Stimulated activated CD8-positive, alpha-beta memory T cell treated with anti-CD3 and anti-CD28 coated beads, Interleukin-15, amount 100 ng/mL, for 4 hours (primary cell): ENCODE measurements around the gene SYT13.

ENCODE experiments used
- DNase-seq, 2 donors: peaks; one replicate each; pipeline ENCODE4 v3.0.0-alpha.2; 2020; ENCODE audit warnings: low read depth in 2 of 2

The SYT13 gene, protein sequence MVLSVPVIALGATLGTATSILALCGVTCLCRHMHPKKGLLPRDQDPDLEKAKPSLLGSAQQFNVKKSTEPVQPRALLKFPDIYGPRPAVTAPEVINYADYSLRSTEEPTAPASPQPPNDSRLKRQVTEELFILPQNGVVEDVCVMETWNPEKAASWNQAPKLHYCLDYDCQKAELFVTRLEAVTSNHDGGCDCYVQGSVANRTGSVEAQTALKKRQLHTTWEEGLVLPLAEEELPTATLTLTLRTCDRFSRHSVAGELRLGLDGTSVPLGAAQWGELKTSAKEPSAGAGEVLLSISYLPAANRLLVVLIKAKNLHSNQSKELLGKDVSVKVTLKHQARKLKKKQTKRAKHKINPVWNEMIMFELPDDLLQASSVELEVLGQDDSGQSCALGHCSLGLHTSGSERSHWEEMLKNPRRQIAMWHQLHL

DNA sequence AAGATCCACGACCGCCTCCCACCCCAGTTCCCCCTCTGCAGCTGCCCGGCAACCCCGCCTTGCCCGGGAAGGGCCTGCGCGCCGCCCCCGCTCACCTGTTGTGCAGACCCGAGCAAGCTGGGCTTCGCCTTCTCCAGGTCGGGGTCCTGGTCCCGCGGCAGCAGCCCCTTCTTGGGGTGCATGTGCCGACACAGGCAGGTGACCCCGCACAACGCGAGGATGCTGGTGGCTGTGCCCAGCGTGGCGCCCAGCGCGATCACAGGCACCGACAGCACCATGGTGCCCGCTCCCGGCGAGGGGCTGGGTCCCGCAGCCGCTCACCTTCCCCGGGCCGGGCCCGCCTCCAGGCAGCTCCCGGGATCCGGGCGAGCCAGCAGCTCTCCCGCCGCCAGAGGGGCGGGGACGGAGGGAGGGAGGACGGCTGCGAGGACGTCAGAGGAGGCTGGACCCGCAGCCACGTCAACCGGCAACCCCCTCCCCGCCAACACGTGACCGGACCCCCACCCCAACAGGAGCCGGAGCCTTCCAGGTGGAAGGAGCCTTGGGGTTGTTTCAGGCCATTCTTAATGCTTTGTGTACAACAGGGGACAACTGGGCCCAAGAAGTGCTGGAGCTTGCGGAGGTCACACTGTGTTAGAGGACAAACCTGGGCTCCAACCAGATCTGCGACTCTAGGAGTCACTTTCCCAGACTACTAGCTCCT lies at the start of gene SYT13:
SYT13 (minus strand) TSS at position 412 of the 703 bp plus-strand sequence; CDS start at position 278, 134 bp downstream.
- no peak for DNase-seq

DNA sequence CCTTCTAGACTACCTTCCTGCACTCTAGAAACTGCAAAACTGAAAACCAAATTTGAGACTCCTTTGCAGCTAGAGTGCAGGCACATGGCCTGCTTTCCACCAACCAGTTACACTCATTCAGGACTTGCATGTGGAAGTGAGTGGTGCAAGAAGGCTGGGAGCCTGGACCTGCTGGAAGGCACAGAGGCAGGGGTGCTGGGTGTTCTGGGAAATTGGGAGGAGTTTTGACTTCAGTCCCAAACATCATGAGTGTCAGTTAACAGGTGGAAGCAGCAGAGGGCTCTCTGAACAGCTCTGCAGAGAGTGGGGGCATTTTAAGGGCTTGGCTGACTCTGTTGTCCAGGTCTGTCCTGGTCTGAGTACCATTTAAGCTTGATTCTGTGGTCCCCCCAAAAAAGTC lies 49.3 kb upstream of the SYT13 start:
- no peak for DNase-seq

DNA sequence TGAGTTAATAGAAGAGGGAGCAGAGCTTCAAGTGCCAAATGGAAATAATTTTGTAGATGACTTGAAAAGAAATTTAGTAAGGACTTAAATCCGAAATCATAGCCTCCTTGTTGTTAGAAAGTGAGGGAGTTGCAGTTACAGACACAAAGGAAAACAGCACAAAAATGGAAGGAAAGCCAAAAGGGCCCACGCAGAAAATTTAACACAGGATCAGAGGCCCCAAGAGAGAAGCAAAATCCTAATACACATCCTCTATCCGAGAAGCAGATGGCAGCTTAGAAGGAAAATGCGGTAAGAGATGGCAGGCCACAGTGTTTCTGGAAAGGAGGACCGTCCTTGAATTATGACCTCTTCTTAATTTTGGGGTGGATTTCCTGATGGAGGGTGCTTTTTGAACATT lies 48.7 kb upstream of the SYT13 start:
- no peak for DNase-seq

DNA sequence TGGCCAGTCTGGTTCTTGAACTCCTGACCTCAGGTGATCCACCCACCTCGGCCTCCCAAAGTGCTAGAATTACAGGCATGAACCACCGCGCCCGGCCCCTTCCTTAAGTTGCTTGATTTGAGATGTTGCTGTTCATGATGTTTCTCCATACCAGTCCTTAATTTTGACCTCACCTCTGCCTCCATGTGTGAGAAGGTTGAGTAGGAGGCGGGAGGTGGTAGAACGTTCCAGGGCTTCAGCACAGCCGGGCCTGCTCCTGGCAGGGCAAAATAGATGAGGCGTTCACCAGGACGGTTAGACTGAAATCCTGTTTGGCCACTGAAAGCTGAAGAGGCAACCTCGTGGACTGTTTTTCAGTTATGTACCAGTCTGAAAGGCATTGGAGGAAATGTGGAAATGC lies 48.3 kb upstream of the SYT13 start:
- DNase-seq = no peak

DNA sequence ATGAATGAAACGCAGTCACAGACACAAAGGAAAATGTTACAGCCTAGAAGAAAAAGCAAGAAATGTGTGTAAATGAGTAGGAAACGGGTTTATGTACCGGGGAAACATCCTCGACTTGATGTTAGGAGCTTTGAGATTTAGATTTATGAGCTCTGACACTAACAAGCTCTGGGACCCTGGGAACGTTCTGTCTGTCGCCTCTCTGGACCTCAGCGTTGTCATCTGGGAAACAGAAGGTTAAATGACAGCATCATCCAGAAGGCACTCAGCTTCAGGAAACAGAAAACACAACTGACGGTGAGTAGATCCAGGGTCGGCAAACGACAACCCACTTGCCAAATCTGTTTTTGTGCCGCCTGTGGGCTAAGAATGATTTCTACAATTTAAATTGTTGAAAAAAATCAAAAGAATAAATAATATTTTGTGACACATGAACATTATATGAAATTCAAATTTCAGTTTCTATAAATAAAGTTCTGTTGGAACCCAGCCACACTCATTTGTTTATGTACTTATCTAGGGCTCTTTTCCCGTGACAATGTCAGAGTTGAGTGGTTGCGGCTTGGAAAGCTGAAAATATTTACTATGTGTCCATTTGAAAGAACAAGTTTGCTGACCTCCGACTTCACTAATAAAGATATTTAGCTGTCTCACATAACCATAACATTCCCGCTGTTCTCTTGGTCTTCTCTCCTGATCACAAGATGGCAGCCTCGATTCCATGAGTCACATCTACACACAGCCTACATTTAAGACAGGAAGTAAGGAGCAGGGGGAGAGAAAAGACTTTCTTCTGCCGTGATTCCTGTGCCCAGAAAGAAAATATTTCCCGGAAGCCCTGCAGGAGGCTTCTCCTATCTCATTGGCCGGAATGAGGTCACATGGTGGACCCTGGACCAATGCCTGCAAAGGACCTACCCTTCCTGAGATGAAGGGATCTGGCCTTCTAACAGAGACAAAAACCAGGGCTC lies 47.1 kb upstream of the SYT13 start:
- no peak for DNase-seq

DNA sequence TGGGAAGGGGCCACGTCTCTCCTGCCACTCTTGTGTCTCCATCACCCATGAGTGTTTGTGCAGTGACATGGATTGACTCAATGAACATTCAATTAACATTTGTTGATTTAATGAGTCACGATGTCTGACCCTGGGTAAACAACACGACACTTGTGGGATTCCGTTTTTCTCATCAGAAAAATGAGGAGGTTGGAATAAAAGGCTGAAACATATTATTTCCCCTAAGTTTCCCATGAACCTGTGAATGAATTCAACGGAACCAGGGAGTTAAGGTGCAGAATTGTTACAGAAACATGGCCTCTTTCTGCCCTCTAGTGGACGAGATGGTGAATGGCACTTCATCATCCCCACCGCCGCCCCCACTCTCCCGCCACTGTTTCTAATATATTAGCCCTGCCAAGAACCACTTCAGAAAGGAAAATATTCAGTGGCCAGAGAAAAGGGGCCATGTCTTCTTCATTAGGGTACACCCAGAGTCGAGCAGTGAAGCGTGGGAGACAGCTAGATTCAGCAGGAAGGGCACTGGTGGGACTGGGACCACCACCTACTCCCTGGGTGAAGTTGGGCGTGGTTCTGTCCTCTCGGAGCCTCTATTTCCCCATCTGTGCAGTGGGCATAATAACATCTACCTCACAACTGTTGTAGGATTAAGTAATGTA lies 46.3 kb upstream of the SYT13 start:
- no peak for DNase-seq

DNA sequence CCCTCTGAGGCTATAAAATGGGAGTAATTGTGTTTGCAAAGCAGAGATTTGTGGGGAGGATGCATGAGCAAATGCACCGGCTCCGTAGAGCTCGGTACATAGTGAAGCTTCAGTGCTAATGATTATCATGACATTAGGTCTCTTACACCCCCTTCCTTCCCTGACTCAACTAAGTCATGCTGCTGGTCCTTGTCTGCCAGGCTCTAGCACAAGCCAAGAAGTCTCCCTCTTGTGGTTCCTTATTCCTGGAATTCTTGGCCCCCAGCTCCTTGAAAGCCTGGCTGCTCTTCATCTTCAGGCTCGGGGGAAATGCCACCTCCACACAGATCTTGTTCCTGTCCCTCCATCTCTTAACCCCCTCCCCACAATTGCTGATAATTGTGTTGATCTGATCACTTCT lies 45.7 kb upstream of the SYT13 start:
- no peak for DNase-seq

DNA sequence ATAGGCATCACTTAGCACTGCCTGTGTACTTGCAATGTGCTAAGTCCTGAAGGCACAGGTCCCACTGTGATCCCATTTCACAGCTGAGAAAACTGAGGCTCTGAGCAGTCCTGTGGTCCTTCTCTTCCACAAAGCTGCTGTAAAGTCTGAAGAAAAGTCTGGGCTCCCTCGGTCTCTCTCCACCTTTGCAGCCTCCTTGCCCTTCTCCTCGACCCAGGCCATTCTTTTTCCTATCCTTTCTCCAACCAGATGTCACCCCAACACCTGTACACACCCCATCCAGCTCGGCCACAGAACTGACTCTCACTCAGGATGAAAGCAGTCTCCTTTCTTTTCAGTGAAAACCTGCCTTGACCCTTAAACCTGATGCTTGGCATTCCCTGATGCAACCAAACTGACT lies 42.6 kb upstream of the SYT13 start:
- no peak for DNase-seq

DNA sequence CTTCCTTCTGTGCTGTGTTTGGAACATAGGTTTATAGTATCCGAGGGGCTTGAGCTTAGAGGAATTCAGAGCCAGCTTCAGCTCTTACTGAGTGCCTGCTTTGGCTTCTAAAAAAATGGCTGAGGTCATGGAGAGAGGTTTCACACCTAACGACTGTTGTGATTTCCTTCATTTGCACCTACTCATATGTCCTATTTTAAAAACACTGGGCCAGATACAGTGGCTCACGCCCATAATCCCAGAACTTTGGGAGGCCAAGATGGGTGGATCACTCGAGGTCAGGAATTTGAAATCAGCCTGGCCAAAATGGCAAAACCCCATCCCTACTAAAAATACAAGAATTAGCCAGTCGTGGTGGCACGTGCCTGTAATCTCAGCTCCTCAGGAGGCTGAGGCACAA lies 38.3 kb upstream of the SYT13 start:
- no peak for DNase-seq

DNA sequence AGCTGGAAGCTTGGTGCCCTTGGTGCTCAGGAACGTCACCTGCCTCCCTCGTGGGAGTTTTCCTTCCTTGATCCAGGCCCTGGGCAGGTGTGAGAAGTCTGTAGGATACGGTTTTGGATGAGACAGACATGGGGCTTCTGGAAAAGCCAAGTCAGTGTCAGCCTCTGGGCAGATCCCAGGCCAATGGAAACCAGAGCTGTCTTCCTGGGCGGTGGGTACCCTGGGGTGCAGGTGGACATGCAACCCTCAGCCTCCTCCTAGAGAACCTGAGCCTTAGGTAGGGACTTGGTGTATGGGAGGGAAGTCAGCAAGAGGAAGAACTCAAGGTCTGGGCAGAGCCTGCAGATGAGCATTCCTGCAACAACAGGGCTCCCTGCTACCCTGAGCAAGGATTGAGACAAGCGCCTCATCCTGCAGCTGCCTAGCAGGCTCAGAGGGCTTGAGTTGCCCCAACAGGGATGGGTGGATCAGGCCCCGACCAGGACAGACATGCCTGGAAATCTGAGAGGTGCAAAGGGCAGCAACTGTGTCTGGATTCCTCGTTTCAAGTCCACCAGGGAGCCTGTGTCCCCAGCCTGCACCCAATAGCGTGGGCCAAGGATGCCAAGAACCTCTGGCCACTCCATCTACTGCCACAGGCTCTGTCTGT lies 37.6 kb upstream of the SYT13 start:
- no peak for DNase-seq

DNA sequence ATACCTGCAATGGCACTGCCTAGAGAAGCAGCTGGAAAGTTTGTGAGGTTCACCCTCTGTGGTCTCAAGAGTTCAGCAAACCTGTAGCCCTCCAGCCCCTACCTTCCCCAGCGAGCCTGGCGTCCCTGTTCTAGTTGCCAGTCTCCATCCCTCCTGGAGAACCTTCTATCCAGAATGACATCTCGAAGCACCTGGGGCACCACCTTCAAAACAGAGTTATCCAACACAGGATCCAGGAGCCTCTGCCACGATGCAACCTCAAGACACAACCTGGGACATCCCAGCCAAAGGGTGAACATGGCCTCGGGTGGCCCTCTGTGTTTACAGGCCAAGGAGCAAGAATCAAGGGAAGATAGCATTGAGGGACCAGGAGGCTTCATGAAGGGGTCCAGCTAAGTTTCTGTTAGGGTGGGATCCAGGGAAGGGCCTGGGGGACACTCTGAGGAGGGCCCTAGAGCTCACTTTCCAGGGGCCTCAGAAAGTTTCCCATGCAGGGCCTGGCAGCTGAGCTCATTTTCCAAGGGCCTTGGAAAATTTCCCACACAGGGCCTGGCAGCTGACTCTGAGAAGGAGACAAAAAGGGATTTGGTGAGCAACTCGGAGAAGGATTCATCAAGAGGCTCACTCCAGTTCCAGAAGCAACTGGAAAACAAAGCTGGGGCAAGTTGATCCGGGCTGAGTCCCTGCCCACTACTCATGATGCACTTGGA lies 36.9 kb upstream of the SYT13 start:
- DNase-seq = no peak

DNA sequence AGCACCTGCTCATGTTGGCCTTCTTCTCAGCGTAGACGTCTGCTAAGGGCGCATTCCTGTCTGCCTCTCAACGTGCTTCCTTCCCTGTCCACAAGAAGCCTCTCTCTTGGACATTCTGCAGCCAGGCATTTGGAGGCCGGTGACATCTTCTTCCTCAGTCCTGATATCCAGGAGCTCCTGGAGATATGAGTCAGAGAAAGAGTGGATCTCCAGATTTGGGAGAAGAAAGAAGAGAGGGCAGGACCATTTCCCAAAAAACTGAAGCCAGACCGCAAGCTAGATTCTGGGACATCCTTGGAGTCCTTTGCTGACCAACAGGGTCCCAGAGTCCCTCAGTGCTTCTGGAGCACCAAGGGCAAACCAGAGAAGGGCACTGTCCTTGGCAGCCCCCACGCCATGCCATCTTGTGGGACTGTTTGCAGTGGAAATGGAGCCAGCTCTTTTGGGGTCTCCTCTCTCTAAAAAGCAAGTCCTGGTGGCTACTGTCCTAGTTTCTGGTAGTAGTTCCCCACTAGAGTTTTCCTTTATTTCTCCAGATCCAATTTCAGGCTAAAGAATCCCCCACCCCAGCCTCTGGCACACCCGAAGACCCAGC lies 36.1 kb upstream of the SYT13 start:
- no peak for DNase-seq

DNA sequence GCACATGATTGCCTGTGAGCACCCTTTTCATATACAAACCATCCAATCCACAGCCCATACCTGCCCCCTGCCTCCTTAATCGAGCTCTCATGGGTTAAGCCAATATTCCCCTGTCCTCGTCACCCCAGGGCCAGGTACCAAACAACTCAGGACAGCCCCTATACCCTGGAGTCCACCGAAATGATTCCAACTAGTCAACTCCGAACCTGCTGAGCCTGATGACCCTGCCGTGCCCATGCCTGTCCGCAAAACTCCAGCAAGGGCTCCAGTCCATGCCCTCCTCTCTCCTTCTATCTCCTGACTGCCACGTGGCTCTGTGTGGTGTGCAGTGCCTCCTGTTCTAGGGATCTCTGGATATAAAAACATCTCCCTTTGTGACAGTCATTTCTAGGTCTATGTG lies 35.5 kb upstream of the SYT13 start:
- no peak for DNase-seq

DNA sequence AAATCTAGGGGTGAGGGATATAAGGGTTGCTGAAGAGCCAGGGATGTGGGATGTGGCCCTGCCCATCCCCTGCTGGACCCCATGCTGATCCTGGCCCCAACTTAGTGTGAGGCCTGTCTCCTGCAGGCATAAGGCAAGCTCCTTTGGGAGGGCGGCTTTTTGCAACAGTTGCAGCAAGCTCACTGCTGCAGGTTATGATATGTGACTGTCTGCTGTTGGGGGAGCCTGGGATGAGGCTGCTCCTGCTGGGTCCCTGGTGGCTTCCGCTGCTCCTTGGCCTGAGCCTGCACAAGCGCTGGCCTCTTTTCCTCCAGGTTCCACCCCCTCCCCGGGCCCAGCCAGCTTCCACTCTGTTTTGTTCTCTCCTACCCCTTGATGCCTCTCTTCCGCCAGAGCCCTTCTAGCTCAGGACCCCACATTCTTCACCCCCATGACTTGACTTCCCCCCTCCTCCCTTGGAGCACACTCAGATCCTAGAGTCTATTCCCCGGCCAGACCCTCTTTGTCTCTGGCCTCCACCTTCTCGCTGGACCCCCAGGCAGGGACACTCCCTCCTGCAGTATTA lies 35.0 kb upstream of the SYT13 start:
- no peak for DNase-seq

DNA sequence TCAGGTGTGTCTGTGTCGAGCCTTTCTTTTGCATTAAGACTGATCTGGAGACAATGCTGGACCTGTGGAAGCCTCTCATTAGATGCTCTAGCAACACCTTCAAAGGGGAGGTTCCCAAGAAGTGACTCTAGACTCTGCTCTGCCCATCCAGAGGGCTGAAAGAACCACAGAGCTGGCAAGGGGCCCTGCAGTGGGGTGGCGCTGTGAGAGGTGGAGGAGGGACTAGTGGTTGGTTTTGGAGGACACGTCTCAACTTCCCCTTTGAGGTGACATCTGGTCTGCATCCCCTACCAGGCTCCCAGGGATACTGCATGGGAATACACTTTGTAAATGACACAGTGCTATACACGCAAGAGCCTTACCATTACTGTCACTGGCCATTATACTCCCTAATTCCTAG lies 34.2 kb upstream of the SYT13 start:
- DNase-seq = no peak

DNA sequence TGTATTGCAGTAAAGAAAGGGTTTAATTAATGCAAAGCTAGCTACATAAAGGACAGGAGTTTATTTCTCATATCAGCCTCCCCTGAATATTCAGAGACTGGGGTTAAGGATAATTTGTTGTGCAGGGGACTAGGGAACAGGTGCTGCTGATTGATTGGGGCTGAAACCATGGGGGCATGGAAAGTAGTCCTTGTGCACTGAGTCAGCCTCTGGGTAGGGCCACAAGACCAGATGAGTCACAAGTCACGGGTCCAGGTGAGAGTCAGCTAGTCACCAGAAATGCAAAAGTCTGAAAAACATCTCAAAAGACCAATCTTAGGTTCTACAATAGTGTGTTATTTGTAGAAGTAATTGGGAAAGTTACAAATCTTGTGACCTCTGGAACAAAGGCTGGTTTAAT lies 32.9 kb upstream of the SYT13 start:
- DNase-seq = no peak

DNA sequence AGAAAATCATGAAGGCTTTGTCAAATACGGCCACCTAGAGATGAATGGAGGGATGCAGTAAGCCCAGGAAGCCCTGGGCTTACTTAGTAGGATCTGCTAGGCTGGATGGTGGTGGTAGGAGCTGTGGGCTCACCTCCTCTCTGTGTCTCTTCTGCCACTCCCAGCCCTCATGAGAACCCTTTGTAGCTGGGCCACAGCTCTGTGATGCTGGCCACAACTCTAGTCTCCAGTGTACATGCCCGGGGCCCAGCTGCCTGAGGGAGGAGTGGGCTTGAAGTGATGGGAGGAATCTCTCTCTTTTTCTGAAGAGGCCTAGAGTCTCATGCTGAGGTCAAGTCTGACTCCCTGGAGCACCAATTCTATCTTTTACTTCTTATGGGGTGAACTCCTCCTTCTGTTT lies 32.4 kb upstream of the SYT13 start:
- no peak for DNase-seq

DNA sequence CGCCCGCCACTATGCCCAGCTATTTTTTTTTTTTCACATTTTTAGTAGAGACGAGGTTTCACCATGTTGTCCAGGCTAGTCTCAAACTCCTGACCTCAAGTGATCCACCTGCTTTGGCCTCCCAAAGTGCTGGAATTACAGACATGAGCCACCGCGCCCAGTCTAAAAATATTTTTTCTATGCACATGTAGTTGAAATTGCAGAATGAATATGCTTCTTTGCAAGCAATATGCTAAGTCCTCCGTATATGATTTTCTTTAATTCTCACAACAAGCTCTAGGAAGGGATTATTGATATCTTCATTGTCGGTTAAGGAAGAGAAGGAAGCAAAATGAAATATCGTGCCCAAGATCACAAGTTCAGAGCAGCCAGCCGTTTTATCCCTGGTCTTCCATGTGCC lies 30.1 kb upstream of the SYT13 start:
- no peak for DNase-seq

DNA sequence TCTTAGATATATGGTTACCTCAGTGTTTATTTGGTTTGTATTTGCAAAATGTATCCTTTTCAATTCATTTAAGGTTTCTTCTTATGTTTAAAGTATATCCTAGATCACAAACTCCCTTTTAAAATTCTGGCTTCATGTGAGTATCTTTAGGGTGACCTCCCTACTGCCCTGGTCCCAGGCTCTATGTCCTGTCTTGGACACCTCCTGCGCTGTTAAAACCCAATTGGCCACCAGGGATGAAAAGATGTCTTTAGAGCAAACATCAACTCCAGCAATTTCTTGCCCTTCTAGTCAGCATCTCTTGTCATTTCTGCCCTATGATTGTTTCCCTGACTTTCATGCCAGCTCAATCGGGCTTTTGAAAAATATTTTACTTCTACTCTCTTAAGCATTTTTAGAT lies 28.8 kb upstream of the SYT13 start:
- no peak for DNase-seq
